ENCODE data around the gene POLH. TPM values are rescaled to one million over a fixed set of nuclear protein-coding genes. Genes with fewer than 3 reads are reported as not detected.

The POLH gene
- total and polyA plus RNA-seq, 9 of the 15 experiments (the other 6 are each of a cell fraction or from before 2014, with no cell fraction given) = 5.8 to 31.6 (median 20.6) TPM

DNA sequence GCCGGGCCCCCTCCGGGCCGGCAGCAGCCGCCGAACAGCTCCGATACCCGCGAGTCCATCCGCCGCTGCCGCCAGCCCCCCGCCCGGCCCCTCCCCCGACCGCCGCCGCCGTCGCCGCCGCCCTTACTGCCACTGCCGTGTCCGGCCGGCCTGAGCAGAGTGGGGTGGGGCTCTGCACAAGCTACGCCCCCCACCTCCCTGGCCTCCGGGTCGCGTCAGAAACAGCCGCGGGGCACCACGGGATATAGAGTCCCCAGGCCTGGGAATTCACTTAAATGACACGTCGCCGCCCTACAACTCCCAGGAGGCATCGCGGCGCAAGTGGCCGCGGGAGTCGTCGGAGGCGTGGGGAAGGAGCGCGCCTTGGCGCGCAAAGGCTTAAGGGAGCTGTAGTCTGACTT lies 53.1 kb downstream of the POLH start, which contains the start of gene GTPBP2 (continued):
- TF ChIP-seq, protein P1, sequence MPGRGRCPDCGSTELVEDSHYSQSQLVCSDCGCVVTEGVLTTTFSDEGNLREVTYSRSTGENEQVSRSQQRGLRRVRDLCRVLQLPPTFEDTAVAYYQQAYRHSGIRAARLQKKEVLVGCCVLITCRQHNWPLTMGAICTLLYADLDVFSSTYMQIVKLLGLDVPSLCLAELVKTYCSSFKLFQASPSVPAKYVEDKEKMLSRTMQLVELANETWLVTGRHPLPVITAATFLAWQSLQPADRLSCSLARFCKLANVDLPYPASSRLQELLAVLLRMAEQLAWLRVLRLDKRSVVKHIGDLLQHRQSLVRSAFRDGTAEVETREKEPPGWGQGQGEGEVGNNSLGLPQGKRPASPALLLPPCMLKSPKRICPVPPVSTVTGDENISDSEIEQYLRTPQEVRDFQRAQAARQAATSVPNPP (IDR thresholded peaks at IDR 0.05; ENCODE audit: borderline replicate concordance, insufficient read depth, insufficient read length) = no peak
- TF ChIP-seq HNRNPLL (IDR thresholded peaks at IDR 0.05; ENCODE audit: low read depth, low read length, poor library complexity, severe bottlenecking) (peak; percentile 71), ZNF324 (CRISPR knock-in tag; IDR thresholded peaks at IDR 0.05) (no peak), SIX5 (IDR thresholded peaks at IDR 0.05; ENCODE audit: borderline replicate concordance in 1 of 2, insufficient read depth in 1 of 2, low read depth in 1 of 2, low read length in 2 of 2) (peak; percentile 95 to 99), EGR1 (conservative IDR thresholded peaks at IDR 0.05) (peak; percentile 36), FOXK1 (CRISPR knock-in tag; IDR thresholded peaks at IDR 0.05; ENCODE audit: borderline replicate concordance) (no peak), ATF1 (CRISPR knock-in tag; IDR thresholded peaks at IDR 0.05) (no peak; the same call in 1 of the 2 replicates), ATF1 (tag; IDR thresholded peaks at IDR 0.05) (peak; percentile 95), SOX6 (IDR thresholded peaks at IDR 0.05) (no peak), POU5F1 (IDR thresholded peaks at IDR 0.05; ENCODE audit: borderline replicate concordance, low read depth, low read length, partially characterized antibody) (peak; percentile 80), TBL1XR1 (IDR thresholded peaks at IDR 0.05; ENCODE audit: low read length in 2 of 2) (peak; percentile 12 to 54; a peak in 2 of 4 replicates), RB1 (IDR thresholded peaks at IDR 0.05; ENCODE audit: low read depth) (peak; percentile 4; the same call in 1 of the 2 replicates), HDAC3 (IDR thresholded peaks at IDR 0.05; ENCODE audit: borderline replicate concordance, partially characterized antibody) (no peak), ZNF384 (IDR thresholded peaks at IDR 0.05; ENCODE audit: low read depth, low read length) (no peak), HDGF (IDR thresholded peaks at IDR 0.05) (no peak)
- TF ChIP-seq, protein P2, sequence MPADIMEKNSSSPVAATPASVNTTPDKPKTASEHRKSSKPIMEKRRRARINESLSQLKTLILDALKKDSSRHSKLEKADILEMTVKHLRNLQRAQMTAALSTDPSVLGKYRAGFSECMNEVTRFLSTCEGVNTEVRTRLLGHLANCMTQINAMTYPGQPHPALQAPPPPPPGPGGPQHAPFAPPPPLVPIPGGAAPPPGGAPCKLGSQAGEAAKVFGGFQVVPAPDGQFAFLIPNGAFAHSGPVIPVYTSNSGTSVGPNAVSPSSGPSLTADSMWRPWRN (IDR thresholded peaks at IDR 0.05; ENCODE audit: low read depth) = no peak
- TF ChIP-seq, protein P3, sequence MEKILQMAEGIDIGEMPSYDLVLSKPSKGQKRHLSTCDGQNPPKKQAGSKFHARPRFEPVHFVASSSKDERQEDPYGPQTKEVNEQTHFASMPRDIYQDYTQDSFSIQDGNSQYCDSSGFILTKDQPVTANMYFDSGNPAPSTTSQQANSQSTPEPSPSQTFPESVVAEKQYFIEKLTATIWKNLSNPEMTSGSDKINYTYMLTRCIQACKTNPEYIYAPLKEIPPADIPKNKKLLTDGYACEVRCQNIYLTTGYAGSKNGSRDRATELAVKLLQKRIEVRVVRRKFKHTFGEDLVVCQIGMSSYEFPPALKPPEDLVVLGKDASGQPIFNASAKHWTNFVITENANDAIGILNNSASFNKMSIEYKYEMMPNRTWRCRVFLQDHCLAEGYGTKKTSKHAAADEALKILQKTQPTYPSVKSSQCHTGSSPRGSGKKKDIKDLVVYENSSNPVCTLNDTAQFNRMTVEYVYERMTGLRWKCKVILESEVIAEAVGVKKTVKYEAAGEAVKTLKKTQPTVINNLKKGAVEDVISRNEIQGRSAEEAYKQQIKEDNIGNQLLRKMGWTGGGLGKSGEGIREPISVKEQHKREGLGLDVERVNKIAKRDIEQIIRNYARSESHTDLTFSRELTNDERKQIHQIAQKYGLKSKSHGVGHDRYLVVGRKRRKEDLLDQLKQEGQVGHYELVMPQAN (IDR thresholded peaks at IDR 0.05; ENCODE audit: borderline replicate concordance) = no peak
- TF ChIP-seq, protein P4, sequence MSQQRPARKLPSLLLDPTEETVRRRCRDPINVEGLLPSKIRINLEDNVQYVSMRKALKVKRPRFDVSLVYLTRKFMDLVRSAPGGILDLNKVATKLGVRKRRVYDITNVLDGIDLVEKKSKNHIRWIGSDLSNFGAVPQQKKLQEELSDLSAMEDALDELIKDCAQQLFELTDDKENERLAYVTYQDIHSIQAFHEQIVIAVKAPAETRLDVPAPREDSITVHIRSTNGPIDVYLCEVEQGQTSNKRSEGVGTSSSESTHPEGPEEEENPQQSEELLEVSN (IDR thresholded peaks at IDR 0.05; ENCODE audit: borderline replicate concordance in 1 of 2, extremely low read depth in 1 of 2, insufficient read depth in 1 of 2, insufficient read length in 1 of 2, low read depth in 1 of 2, low read length in 1 of 2, poor library complexity in 1 of 2, severe bottlenecking in 1 of 2) = no peak
- TF ChIP-seq, protein P5, sequence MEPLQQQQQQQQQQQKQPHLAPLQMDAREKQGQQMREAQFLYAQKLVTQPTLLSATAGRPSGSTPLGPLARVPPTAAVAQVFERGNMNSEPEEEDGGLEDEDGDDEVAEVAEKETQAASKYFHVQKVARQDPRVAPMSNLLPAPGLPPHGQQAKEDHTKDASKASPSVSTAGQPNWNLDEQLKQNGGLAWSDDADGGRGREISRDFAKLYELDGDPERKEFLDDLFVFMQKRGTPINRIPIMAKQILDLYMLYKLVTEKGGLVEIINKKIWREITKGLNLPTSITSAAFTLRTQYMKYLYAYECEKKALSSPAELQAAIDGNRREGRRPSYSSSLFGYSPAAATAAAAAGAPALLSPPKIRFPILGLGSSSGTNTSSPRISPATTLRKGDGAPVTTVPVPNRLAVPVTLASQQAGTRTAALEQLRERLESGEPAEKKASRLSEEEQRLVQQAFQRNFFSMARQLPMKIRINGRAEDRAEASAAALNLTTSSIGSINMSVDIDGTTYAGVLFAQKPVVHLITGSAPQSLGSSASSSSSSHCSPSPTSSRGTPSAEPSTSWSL (CRISPR knock-in tag; IDR thresholded peaks at IDR 0.05; ENCODE audit: borderline replicate concordance) = no peak
- TF ChIP-seq, protein P6, sequence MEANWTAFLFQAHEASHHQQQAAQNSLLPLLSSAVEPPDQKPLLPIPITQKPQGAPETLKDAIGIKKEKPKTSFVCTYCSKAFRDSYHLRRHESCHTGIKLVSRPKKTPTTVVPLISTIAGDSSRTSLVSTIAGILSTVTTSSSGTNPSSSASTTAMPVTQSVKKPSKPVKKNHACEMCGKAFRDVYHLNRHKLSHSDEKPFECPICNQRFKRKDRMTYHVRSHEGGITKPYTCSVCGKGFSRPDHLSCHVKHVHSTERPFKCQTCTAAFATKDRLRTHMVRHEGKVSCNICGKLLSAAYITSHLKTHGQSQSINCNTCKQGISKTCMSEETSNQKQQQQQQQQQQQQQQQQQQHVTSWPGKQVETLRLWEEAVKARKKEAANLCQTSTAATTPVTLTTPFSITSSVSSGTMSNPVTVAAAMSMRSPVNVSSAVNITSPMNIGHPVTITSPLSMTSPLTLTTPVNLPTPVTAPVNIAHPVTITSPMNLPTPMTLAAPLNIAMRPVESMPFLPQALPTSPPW (CRISPR knock-in tag; IDR thresholded peaks at IDR 0.05) = peak; percentile 92
